Bronchial epithelial cell (primary cell): ENCODE measurements around the gene CHCHD10. TPM values are rescaled to one million over a fixed set of nuclear protein-coding genes. Genes with fewer than 3 reads are reported as not detected.
A peak's percentile ranks its signal among the peaks of the same experiment; 100 is the strongest.

Experiments
- DNase-seq: peaks from one replicate; pipeline ENCODE4 v3.0.0-alpha.2; 2010; ENCODE audit warnings: low read depth
- FAIRE-seq: peaks from 2 replicates; lab custom pipeline; 2011; peaks lifted over from hg19 to GRCh38; lab: Jason Lieb, UNC
- H3K27me3 ChIP-seq: 2 replicates; pipeline ENCODE4 v1.5.1; 2011; ENCODE audit warnings: low read length; ENCODE audit not compliant: control insufficient read depth, insufficient read depth
- H3K36me3 ChIP-seq: 2 replicates; pipeline ENCODE4 v1.5.1; 2011; ENCODE audit warnings: low read length; ENCODE audit not compliant: control insufficient read depth, insufficient read depth
- H3K4me3 ChIP-seq: 2 replicates; pipeline ENCODE4 v1.5.1; 2011; ENCODE audit warnings: mild to moderate bottlenecking, low read depth, low read length, control low read depth
- CTCF ChIP-seq: IDR thresholded peaks from 2 replicates; pipeline ENCODE4 v1.5.1; 2011; ENCODE audit warnings: mild to moderate bottlenecking, moderate library complexity, low read length, control low read depth, inconsistent platforms; ENCODE audit not compliant: insufficient read depth, severe bottlenecking
- total RNA-seq: library from RNA; depleted of rRNA; stranded (reverse); fragments of >200 nt; gene quantifications from 2 replicates; pipeline ENCODE4 v1.2.1, GENCODE V29; 2014

The CHCHD10 gene
- total RNA-seq, 1 donor from 2014 or later = 4.5 TPM

DNA sequence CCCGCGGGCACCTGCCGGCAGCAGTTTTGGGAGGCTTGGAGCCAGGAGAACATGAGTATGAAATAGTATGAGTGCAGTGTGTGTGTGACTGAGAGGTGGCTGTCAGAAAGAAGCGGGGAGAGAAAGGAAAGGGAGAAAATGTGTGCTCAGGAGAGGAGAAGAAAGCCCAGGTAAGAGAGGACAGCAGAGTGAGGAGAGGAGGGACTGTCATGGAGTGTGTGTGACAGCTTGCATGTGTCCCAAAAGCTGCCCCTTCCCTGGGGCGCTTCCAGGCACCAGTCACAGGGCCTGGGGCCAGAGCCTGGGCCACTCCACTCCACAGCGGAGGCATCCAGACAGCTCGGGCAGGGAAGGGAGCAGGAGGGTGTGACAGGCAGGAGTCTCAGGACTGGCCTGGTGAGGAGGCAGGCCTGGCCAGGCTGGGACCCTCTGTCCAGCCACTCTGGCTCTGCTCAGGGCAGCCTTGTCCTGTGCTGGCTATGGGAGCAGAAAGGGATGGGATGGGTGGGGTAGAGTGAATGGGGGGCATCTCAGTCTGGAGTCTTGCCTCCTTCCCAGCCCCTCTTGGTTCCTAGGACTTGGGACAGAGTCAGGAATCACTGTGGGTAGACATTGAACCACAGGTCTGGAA is 5.8 kb upstream of the CHCHD10 start:
- Histone ChIP-seq H3K27me3 (peaks cover 9% of the 10 kb centered on the region), H3K36me3 (no peaks in the 10 kb centered on the region), H3K4me3 (no peak overlapping the region)
- no peak for TF ChIP-seq CTCF
- DNase-seq = no peak
- FAIRE-seq = no peak

DNA sequence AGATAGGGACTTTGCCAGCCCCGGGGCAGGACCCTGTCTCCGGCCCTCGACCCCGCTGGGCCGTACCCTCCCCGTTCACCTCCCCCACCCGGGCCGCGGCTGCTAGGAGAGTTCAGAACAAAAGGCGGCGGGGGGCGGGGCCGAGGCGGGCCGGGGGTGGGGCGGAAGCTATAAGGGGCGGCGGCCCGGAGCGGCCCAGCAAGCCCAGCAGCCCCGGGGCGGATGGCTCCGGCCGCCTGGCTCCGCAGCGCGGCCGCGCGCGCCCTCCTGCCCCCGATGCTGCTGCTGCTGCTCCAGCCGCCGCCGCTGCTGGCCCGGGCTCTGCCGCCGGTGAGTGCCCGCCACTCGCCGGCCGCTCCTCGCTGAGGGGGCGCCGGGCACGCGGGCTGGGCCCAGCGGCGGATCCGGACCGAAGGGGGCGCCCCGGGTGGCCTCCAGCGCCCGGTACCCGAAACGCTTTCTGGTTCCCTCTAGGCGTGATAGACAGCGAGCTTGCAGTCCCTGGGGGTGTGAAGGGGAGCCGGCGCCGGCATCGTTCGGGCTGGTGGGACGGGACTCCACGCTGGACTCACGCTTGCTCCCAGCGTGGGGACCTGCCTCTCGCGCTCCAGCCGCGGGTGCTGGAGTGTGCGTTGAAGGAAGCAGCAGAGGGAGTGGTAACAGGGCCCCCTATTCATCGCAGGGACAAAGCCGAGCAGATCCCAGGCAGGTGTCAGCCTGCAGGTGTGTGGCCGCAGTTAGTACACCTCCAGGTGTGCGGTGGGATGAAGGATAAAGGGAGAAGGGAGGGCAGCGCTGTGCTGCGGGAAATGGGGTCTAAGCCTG is 5.1 kb upstream of the CHCHD10 start, which contains the start of gene MMP11:
Gene MMP11, plus strand, starts transcription at position 201 of the 825 bp plus-strand sequence. Its CDS starts 22 bp downstream, at position 223.
- Histone ChIP-seq H3K36me3 (no peaks in the 10 kb centered on the region), H3K27me3 (peaks cover 9% of the 10 kb centered on the region), H3K4me3 (peak within 1 kb of the TSS; percentile 21)
- FAIRE-seq (no peak), DNase-seq (no peak)
- TF ChIP-seq CTCF = no peak

DNA sequence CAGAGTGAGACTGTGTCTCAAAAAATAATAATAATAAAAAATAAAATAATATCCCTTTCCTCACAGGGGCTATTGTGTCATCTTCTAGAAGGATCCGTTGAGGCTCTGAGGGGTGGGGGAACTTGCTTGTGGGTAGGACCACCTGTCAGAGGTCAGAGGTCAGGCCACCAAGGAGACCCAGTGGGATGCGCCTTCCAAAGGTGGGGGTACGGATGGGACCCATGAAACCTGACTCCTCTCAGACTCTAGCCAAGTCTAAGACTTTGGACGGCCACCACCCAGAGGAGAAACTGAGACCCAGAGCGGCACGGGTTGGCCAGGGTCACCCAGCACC is 4.5 kb upstream of the CHCHD10 start:
- DNase-seq = no peak
- peak overlapping the region; percentile 21 for H3K4me3 ChIP-seq
- peaks cover 9% of the 10 kb centered on the region for H3K27me3 ChIP-seq
- TF ChIP-seq CTCF = no peak
- no peaks in the 10 kb centered on the region for H3K36me3 ChIP-seq
- FAIRE-seq = no peak

DNA sequence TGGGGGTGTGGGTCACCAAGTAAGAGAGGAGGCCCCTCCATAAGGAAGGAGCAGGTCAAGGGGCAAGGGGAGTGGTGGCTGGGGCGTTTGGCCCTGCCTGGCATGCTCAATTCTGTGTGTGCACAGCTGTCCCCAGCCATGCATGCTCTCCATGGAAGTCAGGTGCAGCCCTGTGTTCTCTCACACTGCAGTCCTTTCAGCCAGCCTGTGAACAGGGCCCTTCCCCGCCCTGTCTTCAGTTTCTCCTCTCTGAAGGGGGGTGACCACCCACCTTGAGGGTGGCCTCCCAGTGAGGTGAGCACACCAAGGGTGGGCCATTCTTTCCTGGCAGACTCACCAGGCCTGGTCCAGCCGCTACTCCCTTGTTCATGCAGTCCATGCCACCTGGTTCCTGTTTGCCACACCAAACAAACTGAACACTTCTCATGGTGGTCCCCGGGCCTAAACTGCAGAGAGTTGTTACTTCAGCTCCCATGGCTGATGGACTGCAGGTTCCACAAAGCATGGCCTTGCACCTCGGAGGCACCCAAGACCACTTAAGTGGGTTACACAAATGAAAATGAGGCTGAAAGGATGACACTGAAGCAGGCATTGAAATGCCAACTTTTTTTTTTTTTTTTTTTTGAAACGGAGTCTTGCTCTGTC is 1.7 kb upstream of the CHCHD10 start:
- no peak for FAIRE-seq
- TF ChIP-seq CTCF = no peak
- H3K4me3 ChIP-seq = no peak overlapping the region

GRCh38 chr22:23767303-23767672 is 484 bp downstream of the CHCHD10 start:
- Histone ChIP-seq H3K36me3 (no peaks in the 10 kb centered on the region), H3K27me3 (no peaks in the 10 kb centered on the region), H3K4me3 (peak overlapping the region; percentile 83)
- no peak for DNase-seq
- no peak for TF ChIP-seq CTCF
- no peak for FAIRE-seq

More for the DNA sequence above, 1.7 kb upstream of the CHCHD10 start:
- Histone ChIP-seq H3K27me3 (peaks cover 7% of the 10 kb centered on the region), H3K36me3 (no peaks in the 10 kb centered on the region)
- no peak for DNase-seq
